Lung (tissue), 12 donors: Measurements from ENCODE around the gene SRP19. TPM values are rescaled to one million over a fixed set of nuclear protein-coding genes. Genes with fewer than 3 reads are reported as not detected.
A peak's percentile ranks its signal among the peaks of the same experiment; 100 is the strongest.
"Not testable (repeated sequence)": the region's sequence is repeated elsewhere in the genome, so short reads cannot be mapped to it uniquely, and the experiment has no call there.

ENCODE experiments used
- ATAC-seq: fragments of 200-7000 bp; cut with Tn5 transposase; one replicate; pipeline ENCODE4 v1.9.1; 2020; ENCODE audit warnings: moderate number of reproducible peaks; ENCODE audit not compliant: insufficient read depth, low FRiP score
- DNase-seq, 3 donors: peaks; one replicate each; pipeline ENCODE4 v3.0.0-alpha.2; 2013 to 2017
- H3K27ac ChIP-seq, 2 donors: one replicate each; pipeline ENCODE4 v1.5.1; 2013; ENCODE audit warnings: mild to moderate bottlenecking in 2 of 2, moderate library complexity in 2 of 2, control low read depth in 1 of 2, inconsistent platforms in 1 of 2, low read depth in 1 of 2, low read length in 1 of 2
- H3K27me3 ChIP-seq, 3 donors: one replicate each; pipeline ENCODE4 v1.5.1; 2013; ENCODE audit warnings: low read length in 2 of 3; ENCODE audit not compliant: control insufficient read depth in 3 of 3, insufficient read depth in 3 of 3
- H3K36me3 ChIP-seq, 4 donors: one replicate each; pipeline ENCODE4 v1.5.1; 2013; ENCODE audit warnings: low read length in 4 of 4, mild to moderate bottlenecking in 1 of 4, moderate library complexity in 1 of 4; ENCODE audit not compliant: control insufficient read depth in 4 of 4, insufficient read depth in 4 of 4
- H3K4me1 ChIP-seq, 5 donors: one replicate each; pipeline ENCODE4 v1.5.1; 2013; ENCODE audit warnings: low read length in 5 of 5, mild to moderate bottlenecking in 2 of 5, moderate library complexity in 1 of 5; ENCODE audit not compliant: control insufficient read depth in 5 of 5, insufficient read depth in 5 of 5
- H3K4me3 ChIP-seq: one replicate; pipeline ENCODE4 v1.5.1; 2013; ENCODE audit warnings: mild to moderate bottlenecking, control low read depth, moderate library complexity
- H3K9ac ChIP-seq, 2 donors: one replicate each; pipeline ENCODE4 v1.5.1; 2013; ENCODE audit warnings: low read length in 2 of 2, control low read depth in 1 of 2; ENCODE audit not compliant: insufficient read depth in 1 of 2
- H3K9me3 ChIP-seq, 4 donors: one replicate each; pipeline ENCODE4 v1.5.1; 2013; ENCODE audit warnings: low read length in 3 of 4, mild to moderate bottlenecking in 1 of 4, moderate library complexity in 1 of 4; ENCODE audit not compliant: control insufficient read depth in 4 of 4, insufficient read depth in 3 of 4
- WGBS, 2 donors: extraction: QIAGEN DNeasy Blood & Tissue Kit; methylation state at CpG; one replicate each; pipeline ENCODE4 v1.1.7; 2013; 5-methylcytosine and 5-hydroxymethylcytosine counted together
- polyA plus RNA-seq, 2 donors: library from polyadenylated mRNA; stranded (reverse); fragments of 200-250 nt; gene quantifications; one replicate each; pipeline ENCODE4 v1.2.1, GENCODE V29; 2013
- total RNA-seq, 2 donors: library from RNA; depleted of rRNA in 1 of 2; stranded (reverse); fragments of >200 nt in 1 of 2; gene quantifications; one replicate each; pipeline ENCODE4 v1.2.1, GENCODE V29; 2014 to 2021
- TF ChIP-seq, protein P1 (sequence below): IDR thresholded peaks from 2 replicates; pipeline ENCODE4 v1.5.1; 2012; ENCODE audit warnings: mild to moderate bottlenecking; ENCODE audit errors: control extremely low read depth, extremely low read depth
- donor health status: control.
- donor health status: control.
- donor health status: Bipolar disorder and iron deficiency.
- donor health status: healthy.
- donor health status: DM: yes; HTN: yes; CAD: no.

The SRP19 gene
- total and polyA plus RNA-seq, 4 donors, result 30.3 to 81.0 (median 57.0) TPM

DNA sequence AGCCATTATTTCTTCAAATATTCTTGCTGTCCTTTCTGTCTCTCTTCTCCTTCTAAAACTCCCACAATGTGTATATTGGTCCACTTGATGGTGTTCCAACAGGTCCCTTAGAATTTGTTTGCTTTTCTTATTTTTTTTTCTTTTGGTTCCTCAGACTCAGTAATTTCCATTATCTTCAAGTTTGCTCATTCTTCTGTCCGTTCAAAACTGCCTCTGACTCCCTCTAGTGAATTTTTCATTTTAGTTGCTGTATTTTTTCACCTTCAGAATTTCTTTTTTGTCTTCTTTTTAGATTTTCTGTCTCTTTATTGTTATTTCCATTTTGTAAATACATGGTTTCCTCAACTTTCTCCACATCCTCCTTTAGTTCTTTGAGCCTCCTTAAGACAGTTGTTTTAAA lies 6.4 kb upstream of the SRP19 start:
- no peak overlapping the region for H3K9ac ChIP-seq

DNA sequence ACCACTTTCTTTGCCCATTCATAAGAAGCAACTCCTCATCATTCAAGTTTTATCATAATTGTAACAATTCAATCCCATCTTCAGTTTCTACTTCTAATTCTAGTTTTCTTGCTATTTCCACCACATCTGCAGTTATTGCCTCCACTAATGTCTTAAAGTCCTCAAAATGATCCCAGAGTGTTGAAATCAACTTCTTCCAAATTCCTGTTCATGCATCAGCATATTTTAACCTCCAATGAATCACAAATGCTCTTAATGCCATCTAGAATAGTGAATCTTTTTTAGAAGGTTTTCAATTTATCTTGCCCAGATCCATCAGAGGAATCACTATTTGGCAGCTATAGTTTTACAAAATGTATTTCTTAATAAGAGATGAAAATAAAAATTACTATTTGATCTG lies 3.2 kb upstream of the SRP19 start:
- no peak overlapping the region for H3K9ac ChIP-seq
- peaks cover 0 to 2% (median under 1%) of the 10 kb centered on the region in 4 donors for H3K9me3 ChIP-seq
- H3K4me3 ChIP-seq, result no peak overlapping the region
- DNase-seq (no peak), ATAC-seq (no peak)
- no peaks in the 10 kb centered on the region for H3K27me3 ChIP-seq
- TF ChIP-seq, protein P1, sequence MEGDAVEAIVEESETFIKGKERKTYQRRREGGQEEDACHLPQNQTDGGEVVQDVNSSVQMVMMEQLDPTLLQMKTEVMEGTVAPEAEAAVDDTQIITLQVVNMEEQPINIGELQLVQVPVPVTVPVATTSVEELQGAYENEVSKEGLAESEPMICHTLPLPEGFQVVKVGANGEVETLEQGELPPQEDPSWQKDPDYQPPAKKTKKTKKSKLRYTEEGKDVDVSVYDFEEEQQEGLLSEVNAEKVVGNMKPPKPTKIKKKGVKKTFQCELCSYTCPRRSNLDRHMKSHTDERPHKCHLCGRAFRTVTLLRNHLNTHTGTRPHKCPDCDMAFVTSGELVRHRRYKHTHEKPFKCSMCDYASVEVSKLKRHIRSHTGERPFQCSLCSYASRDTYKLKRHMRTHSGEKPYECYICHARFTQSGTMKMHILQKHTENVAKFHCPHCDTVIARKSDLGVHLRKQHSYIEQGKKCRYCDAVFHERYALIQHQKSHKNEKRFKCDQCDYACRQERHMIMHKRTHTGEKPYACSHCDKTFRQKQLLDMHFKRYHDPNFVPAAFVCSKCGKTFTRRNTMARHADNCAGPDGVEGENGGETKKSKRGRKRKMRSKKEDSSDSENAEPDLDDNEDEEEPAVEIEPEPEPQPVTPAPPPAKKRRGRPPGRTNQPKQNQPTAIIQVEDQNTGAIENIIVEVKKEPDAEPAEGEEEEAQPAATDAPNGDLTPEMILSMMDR, result no peak
- no peak overlapping the region for H3K27ac ChIP-seq
- H3K36me3 ChIP-seq, result peaks cover 0 to 3% (median 0%) of the 10 kb centered on the region in 4 donors
- H3K4me1 ChIP-seq, result peaks cover 0 to 11% (median 9%) of the 10 kb centered on the region in 5 donors

More for the DNA sequence above, 6.4 kb upstream of the SRP19 start:
- ATAC-seq (no peak), DNase-seq (no peak)
- Histone ChIP-seq H3K36me3 (no peaks in the 10 kb centered on the region), H3K9me3 (peaks cover 0 to 2% (median under 1%) of the 10 kb centered on the region in 4 donors), H3K4me3 (no peak overlapping the region), H3K27me3 (no peaks in the 10 kb centered on the region), H3K4me1 (no peaks in the 10 kb centered on the region), H3K27ac (no peak overlapping the region)
- WGBS, 2 donors, result 70 to 85% methylated on average over 1 of the region's 1 CpG
- TF ChIP-seq, protein P1, result no peak

DNA sequence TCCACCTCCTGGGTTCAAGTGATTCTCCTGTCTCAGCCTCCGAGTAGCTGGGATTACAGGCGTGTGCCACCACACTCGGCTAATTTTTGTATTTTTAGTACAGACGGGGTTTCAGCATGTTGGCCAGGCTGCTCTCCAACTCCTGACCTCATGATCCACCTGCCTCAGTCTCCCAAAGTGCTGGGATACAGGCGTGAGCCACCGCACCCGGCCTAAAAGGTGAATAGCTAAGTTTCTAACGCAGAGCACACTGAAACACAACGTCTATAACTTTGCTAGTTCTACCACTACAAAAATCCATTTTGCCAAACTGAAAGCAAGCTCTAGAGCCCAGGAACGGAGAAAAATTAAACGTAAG lies 537 bp upstream of the SRP19 start:
- WGBS, 2 donors, result 76 to 80% methylated on average over 11 of the region's 11 CpGs
- peak overlapping the region; percentile 82 to 88 for H3K27ac ChIP-seq
- peak overlapping the region; percentile 55 for H3K4me3 ChIP-seq
- H3K4me1 ChIP-seq, result peaks cover 0 to 17% (median 9%) of the 10 kb centered on the region in 5 donors
- not testable (repeated sequence) for H3K9me3 ChIP-seq, ATAC-seq, DNase-seq, H3K27me3 ChIP-seq
- H3K36me3 ChIP-seq, result peaks cover 3 to 13% (median 8%) of the 10 kb centered on the region in 4 donors
- peak overlapping the region; percentile 88 to 98 for H3K9ac ChIP-seq

DNA sequence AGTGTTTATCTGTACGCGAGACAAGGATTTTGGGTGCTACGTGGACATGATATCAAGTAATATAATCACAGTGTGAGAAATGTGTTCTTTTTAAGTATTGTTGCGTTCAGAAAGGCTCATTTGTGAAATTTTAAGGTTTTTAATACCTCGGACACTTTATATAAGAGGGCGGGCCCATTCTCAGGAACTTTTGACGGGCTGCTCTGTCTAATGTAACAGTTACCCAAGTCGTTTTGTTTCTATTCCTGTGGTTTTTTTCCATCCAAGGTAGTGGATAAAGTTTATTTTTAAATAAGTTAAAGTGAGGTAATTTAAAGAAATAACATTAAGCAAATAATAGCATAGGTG lies 525 bp downstream of the SRP19 start:
- Histone ChIP-seq H3K4me3 (peak overlapping the region; percentile 99), H3K4me1 (peaks cover 0 to 17% (median 9%) of the 10 kb centered on the region in 5 donors), H3K9me3 (no peaks in the 10 kb centered on the region), H3K36me3 (peaks cover 3 to 14% (median 11%) of the 10 kb centered on the region in 4 donors), H3K27ac (peak overlapping the region; percentile 84 to 93), H3K9ac (peak overlapping the region; percentile 92 to 98), H3K27me3 (no peaks in the 10 kb centered on the region)
- ATAC-seq (no peak), DNase-seq (no peak)
- TF ChIP-seq, protein P1, result no peak
- WGBS, 2 donors, result 0 to 1% methylated on average over 8 of the region's 8 CpGs
